GM18519 (cell line): ENCODE data around the gene C5AR1.
"Not testable (repeated sequence)": the region's sequence is repeated elsewhere in the genome, so short reads cannot be mapped to it uniquely, and the experiment has no call there.

Source experiments
- ATAC-seq: cut with Tn5 transposase; IDR thresholded peaks from one replicate; pipeline ENCODE4 v1.9.1; 2021; ENCODE audit warnings: mild to moderate bottlenecking, moderate library complexity; ENCODE audit not compliant: unreplicated experiment, low FRiP score

C5AR1 gene

GRCh38 chr19:47309608-47310007 lies at the start of gene C5AR1:
Gene C5AR1, plus strand, starts transcription at chr19:47309861. Its CDS starts 35 bp downstream, at chr19:47309896.
- no peak for ATAC-seq

GRCh38 chr19:47260476-47260875 lies 49.2 kb upstream of the C5AR1 start:
- ATAC-seq: no peak

DNA sequence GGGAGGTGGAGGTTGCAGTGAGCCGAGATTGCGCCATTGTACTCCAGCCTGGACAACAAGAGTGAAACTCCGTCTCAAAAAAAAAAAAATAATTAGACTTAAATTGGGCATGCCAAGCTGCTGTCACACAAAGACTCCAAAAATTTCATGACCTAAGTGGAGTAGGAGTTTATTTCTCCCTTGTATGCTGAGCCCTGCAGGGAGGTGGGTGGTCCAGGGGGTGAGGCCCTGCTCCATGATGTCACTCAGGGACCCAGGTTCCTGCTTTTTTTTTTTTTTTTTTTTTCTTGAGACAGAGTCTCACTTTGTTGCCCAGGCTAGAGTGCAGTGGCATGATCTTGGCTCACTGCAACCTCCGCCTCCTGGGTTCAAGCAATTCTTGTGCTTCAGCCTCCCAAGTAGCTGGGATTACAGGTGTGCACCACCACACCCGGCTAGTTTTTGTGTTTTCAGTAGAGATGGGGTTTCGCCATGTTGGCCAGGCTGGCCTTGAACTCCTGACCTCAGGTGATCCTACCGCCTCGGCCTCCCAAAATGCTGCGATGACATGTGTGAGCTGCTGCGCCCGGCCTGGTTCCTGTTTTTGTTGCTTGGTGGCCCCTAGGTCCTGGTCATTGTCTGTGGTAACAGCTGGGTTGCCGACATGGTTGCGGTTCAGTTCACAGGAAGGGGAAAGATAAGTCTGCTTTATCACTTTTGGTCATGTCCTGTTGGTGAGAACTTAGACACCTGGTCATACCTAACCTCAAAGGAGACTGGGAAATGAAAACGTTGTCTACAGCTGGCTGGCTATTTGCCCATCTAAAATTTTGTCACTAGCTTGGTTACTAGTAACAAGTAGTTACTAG lies 47.5 kb upstream of the C5AR1 start:
- ATAC-seq: not testable (repeated sequence)

DNA sequence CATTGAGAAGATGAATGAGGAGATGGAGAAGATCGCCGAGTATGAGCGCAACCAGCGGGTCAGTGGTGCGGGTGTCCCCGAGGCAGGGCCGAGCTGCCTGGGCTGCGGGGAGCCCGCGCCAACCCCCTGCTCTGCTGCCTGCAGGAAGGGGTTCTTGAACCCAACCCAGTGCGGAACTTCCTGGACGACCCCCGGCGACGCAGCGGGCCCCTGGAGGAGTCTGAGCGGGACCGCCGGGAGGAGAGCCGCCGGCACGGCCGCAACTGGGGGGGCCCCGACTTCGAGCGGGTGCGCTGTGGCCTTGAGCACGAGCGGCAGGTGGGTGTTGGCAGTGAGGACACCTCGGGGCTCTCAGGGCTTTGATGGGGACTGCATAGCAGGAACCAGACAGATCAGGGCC lies 45.0 kb upstream of the C5AR1 start:
- no peak for ATAC-seq

- ATAC-seq: no peak
Measured at GRCh38 chr19:47266401-47266941, 43.2 kb upstream of the C5AR1 start.

GRCh38 chr19:47267350-47267759 lies 42.3 kb upstream of the C5AR1 start:
- no peak for ATAC-seq

- ATAC-seq: no peak
Measured at GRCh38 chr19:47268028-47268427, 41.6 kb upstream of the C5AR1 start.

DNA sequence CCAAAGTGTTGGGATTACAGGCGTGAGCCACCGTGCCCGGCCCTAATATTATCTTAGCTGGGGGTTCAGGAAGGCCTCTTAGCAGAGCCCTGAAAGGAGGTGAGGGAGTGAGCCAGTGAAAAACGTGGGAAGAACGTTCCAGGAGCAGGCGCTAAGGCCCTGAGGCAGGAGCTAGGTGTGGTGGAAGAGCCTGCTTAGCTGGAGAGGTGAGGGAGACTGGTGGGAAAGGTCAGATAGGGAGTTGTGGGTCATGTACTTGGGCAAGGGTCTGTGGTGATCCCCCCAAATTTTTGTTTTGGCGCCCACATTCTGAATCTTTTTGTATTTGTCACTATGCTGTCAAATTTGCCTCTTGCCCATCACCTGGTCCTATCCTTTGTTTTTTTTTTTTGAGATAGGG lies 40.1 kb upstream of the C5AR1 start:
- no peak for ATAC-seq

DNA sequence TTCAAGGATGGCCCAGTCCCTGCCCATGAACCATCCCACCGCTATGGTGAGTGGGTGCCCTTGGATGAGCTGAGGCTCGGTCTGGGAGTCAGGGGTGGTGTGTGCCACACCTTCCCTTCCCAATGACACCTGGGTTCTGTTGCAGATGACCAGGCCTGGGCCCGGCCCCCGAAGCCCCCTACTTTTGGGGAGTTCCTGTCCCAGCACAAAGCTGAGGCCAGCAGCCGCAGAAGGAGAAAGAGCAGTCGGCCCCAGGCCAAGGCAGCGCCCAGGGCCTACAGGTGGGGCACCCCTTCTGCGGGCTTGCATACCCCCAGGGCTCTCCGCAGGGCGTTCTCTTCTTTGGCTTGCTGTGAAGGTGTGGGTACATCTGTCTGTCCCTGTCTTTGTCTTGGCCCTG lies 39.3 kb upstream of the C5AR1 start:
- no peak for ATAC-seq

GRCh38 chr19:47271949-47272348 lies 37.7 kb upstream of the C5AR1 start:
- no peak for ATAC-seq

DNA sequence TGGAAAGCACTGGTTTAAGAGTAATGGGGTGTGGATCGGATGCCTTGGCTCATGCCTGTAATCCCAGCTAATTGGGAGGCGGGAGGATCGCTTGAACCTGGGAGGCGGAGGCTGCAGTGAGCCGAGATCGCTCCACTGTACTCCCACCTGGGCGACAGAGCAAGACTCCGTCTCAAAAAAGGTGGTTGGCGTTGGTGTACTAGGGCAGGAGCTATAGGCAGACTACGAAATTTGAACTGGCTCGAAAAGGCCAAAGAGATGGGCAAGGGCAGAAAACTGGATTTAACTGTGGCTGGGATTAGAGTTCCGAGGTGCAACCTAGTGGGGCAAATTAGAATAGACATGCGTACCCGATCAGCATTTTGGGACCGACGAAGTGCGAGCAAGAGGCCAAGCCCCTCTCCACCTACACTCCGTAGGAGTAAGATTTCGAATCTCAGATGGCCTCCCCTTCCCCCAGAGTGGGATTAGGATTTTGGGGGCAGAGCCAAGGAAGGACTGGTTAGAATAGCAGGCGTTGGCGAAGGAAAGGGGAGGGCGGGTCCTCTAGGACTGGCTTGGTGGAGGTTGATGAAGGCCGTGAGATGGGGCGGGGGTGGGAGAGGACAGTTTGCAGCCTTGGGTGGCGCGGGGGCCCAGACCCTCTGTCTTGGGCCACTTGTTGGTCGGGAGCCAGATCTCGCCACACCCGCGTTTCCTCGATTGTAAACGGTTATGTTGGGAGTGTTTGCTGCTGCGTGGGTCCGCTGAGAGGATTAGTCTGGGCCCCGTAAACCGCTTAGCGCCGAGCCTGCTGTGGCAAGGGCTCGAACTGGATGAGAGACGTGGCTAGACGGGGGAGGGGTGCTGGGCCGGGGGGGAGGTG lies 37.0 kb upstream of the C5AR1 start:
- ATAC-seq: no peak

DNA sequence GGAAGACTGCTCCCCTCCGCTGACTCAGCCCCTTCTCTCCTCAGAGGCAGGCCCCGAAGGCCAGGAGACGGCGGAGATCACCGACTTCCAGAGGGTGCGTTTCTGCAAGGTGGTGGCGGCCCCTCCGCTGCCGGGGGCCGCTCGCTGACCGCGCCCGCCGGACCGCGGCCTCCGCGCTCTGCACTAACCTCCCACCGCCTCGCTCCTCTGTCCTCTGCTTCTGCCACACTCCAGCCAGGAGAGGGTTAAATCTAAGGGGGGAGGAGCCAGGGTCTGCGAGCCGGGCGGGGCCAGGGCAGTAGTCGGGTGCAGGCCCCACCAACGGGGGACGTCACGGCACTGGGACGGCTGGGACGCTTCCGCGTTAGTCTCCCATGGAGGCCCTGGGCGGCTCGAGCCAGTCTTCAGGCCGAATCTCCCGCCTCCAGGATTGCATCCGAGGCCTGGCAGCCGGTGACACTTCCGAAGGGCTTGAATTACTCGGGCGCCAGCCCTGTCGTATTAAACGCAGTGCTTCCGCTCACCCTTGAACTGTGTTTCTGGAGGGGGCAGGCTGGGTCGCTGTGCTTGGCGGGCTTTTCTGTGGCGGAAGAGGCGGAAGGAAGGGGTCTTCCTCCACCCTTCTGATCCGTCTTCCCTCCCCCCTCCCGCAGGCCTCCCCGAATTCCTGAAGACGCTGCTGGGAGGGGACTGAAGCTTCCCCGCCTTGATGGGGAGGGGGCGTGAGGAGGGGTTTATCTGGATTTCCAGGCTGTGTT lies 36.2 kb upstream of the C5AR1 start:
- no peak for ATAC-seq

DNA sequence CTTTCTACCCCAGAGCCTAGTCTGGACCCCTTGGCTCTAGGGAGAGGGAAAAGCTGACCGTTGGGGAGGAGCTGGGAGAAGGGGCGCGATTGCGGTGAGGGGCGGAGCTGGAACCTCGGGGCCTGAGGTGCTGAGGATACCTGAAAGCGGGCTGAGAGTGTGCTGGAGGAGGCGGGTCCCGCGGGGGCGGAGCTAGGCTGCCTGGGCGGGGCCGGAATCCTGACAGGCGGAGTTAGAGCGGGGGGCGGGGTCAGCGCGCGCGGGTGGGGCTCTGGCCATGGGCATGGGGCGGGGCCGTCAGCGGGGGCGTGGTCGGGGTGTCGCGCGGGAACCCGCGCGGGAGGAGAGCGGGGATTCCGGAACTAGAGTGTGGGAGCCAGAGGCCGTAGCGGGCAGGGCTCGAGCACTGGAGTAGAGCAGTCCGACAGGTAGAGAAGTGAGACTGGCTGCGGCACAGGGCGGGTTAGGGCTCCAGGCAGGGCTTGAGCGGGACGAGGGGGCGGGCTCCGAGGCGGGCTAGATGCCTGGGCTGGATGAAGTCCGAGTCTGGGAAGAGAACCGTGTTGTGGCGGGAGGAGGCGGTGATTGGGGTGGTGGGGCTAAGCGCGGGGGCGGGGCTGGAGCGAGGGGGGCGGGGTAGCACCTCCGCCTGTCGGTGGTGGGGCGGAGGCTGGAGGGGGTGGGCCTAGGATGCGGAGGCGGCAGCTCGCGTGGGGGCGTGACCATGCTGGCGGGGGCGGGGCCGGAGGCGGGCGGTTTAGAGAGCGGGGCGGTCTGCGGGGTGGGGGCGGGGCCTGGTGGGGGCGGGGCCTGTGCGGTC lies 35.4 kb upstream of the C5AR1 start, which contains the start of gene INAFM1:
INAFM1 (plus strand) TSS at position 815 of the 820 bp plus-strand sequence. CDS start 35 bp downstream, outside the sequence.
- ATAC-seq: peak; percentile 35

DNA sequence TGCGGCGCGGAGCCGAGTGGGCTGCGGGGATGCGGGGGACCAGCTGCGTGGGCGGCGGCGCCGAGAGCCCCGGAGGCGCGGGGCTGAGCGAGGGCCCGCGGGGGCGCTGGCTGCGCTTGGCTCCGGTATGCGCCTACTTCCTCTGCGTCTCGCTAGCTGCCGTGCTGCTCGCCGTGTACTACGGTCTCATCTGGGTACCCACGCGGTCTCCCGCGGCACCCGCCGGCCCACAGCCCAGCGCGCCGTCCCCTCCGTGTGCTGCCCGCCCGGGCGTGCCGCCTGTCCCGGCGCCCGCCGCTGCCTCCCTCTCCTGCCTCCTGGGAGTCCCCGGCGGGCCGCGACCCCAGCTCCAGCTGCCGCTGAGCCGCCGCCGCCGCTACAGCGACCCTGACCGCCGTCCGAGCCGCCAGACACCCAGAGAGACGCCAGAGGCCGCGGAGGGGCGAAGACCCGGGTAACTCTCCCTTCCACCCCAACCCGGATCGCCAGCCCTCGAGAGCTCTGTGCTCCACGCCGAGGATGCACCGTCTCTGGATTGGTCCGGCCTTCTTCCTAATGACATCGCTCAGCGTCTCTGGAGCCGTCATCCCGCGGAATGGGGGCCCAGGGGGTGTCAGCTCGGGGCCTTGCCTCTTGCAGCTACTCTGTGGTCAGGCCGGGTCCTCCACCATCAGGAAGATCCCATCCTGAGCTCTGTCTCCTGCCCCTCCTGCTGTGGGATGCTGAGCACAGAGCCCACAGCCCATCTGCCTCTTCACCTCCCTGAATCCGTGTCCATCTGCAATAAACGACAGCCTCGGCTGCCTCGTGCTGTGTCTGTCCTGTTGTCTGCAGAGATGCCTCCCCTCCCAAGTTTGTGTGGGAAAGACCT lies 34.5 kb upstream of the C5AR1 start:
- ATAC-seq: peak; percentile 16

- no peak for ATAC-seq
Measured at GRCh38 chr19:47275791-47276461, 33.7 kb upstream of the C5AR1 start.

DNA sequence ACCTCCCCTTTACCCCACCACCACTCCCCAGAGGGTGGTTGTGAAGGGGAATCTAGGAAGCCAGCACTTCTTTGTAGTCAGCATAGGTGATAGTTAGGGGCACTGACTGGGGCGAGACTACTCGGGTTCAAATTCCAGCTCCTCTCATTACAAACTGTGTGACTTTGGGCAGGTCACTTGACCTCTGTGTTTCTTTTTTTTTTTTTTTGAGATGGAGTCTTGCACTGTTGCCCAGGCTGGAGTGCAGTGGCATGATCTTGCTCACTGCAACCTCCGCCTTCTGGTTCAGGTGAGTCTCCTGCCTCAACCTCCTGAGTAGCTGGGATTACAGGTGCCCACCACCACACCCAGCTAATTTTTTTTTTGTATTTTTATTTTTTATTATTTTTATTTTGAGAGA lies 33.1 kb upstream of the C5AR1 start:
- ATAC-seq: not testable (repeated sequence)

- no peak for ATAC-seq
Measured at GRCh38 chr19:47280183-47280797, 29.4 kb upstream of the C5AR1 start.
